SK-N-SH (cell line): Measurements from ENCODE around the gene JMJD4. TPM values are rescaled to one million over a fixed set of nuclear protein-coding genes. Genes with fewer than 3 reads are reported as not detected.

Experiments
- CTCF ChIA-PET: fragments of 300-600, 350-600 bp; formaldehyde crosslinking; extraction: SDS; loops from one replicate; lab custom pipeline; 2021; lab: Yijun Ruan, JAX
- POLR2A ChIA-PET: fragments of 350-600 bp; sonication (Branson Sonifier 250); formaldehyde crosslinking; extraction: SDS; loops from one replicate; lab custom pipeline; 2020; ENCODE audit warnings: antibody characterized with exemption, inconsistent platforms; lab: Yijun Ruan, JAX
- DNase-seq: peaks from one replicate; pipeline ENCODE4 v3.0.0; 2012
- H2AFZ ChIP-seq: fragments of 200-600 bp; sonication (generic); 2 replicates; pipeline ENCODE4 v1.8.1; 2016; ENCODE audit warnings: antibody characterized with exemption, mild to moderate bottlenecking, low read depth
- H3F3A ChIP-seq: fragments of 200-600 bp; sonication (generic); replicated peaks from 2 replicates; pipeline ENCODE3; 2016; ENCODE audit warnings: antibody characterized with exemption, mild to moderate bottlenecking; ENCODE audit not compliant: insufficient read depth
- H3K27ac ChIP-seq, 2 experiments: fragments of 200-500 bp in 1 of 2; fragments of 200-600 bp in 1 of 2; sonication (Bioruptor generic) in 1 of 2; sonication (generic), shearing (Covaris generic) in 1 of 2; 2 replicates each; pipeline versions ENCODE4 v1.5.1 to v1.6.1; 2014 to 2016; ENCODE audit warnings: low read depth in 2 of 2, inconsistent platforms in 1 of 2, low read length in 1 of 2, mild to moderate bottlenecking in 1 of 2, mixed read lengths in 1 of 2
- H3K27me3 ChIP-seq: fragments of 200-600 bp; sonication (generic), shearing (Covaris generic); 2 replicates; pipeline ENCODE4 v1.6.1; 2016; ENCODE audit warnings: mixed run types; ENCODE audit not compliant: insufficient read depth
- H3K36me3 ChIP-seq, 2 experiments: fragments of 200-500 bp in 1 of 2; fragments of 200-600 bp in 1 of 2; sonication (Bioruptor generic) in 1 of 2; sonication (generic) in 1 of 2; replicated peaks in 1 of 2; 2 replicates each; pipeline versions ENCODE3 to v1.5.1; 2014 to 2016; ENCODE audit warnings: low read length in 1 of 2, mild to moderate bottlenecking in 1 of 2; ENCODE audit not compliant: insufficient read depth in 2 of 2, control insufficient read depth in 1 of 2
- H3K4me1 ChIP-seq, 2 experiments: fragments of 200-500 bp in 1 of 2; fragments of 200-600 bp in 1 of 2; sonication (Bioruptor generic) in 1 of 2; sonication (generic), shearing (Covaris generic) in 1 of 2; 2 replicates each; pipeline versions ENCODE4 v1.5.1 to v1.6.1; 2014 to 2016; ENCODE audit warnings: low read depth in 1 of 2, low read length in 1 of 2, mixed run types in 1 of 2; ENCODE audit not compliant: insufficient read depth in 2 of 2, control insufficient read depth in 1 of 2
- H3K4me2 ChIP-seq: fragments of 200-600 bp; sonication (generic), shearing (Covaris generic); 2 replicates; pipeline ENCODE4 v1.6.1; 2017; ENCODE audit warnings: mixed run types
- H3K4me3 ChIP-seq, 2 experiments: fragments of 200-500 bp in 1 of 2; fragments of 200-600 bp in 1 of 2; sonication (Bioruptor generic) in 1 of 2; sonication (generic), shearing (Covaris generic) in 1 of 2; 2 replicates each; pipeline versions ENCODE4 v1.5.1 to v1.8.1; 2014 to 2016; ENCODE audit warnings: low read depth in 2 of 2, inconsistent platforms in 1 of 2, low read length in 1 of 2, mild to moderate bottlenecking in 1 of 2, mixed read lengths in 1 of 2, moderate library complexity in 1 of 2
- H3K79me2 ChIP-seq: fragments of 200-600 bp; sonication (generic); 2 replicates; pipeline ENCODE4 v1.8.1; 2017; ENCODE audit warnings: mild to moderate bottlenecking; ENCODE audit not compliant: insufficient read depth
- H3K9ac ChIP-seq: fragments of 200-600 bp; sonication (generic); 2 replicates; pipeline ENCODE4 v1.6.1; 2017; ENCODE audit warnings: mixed run types
- H3K9me2 ChIP-seq: fragments of 200-600 bp; sonication (generic); 2 replicates; pipeline ENCODE4 v1.6.1; 2017; ENCODE audit warnings: mixed run types
- H3K9me3 ChIP-seq: fragments of 200-600 bp; sonication (generic); 2 replicates; pipeline ENCODE4 v1.6.1; 2017; ENCODE audit warnings: mixed run types, mild to moderate bottlenecking, moderate library complexity
- H4K20me1 ChIP-seq: fragments of 200-600 bp; sonication (generic); 2 replicates; pipeline ENCODE4 v1.6.1; 2017; ENCODE audit warnings: mild to moderate bottlenecking, mixed run types; ENCODE audit not compliant: insufficient read depth
- ELF1 ChIP-seq: IDR thresholded peaks from 2 replicates; pipeline ENCODE4 v1.4.0; 2012
- EP300 ChIP-seq, 2 experiments: IDR thresholded peaks; 2 replicates each; pipeline versions ENCODE4 v1.4.0 to v1.6.1; 2012; ENCODE audit warnings: borderline replicate concordance in 1 of 2, low read depth in 1 of 2, low read length in 1 of 2
- EZH2phosphoT487 ChIP-seq: fragments of 200-600 bp; sonication (generic); IDR thresholded peaks from 2 replicates; pipeline ENCODE4 v1.6.1; 2017; ENCODE audit warnings: low read depth, mixed run types, mild to moderate bottlenecking, antibody characterized with exemption, moderate library complexity, borderline replicate concordance
- FOSL2 ChIP-seq: IDR thresholded peaks from 2 replicates; pipeline ENCODE4 v1.4.0; 2012; ENCODE audit warnings: low read depth, mild to moderate bottlenecking, moderate library complexity, borderline replicate concordance
- FOXJ3 ChIP-seq: sonication (generic); formaldehyde crosslinking; IDR thresholded peaks from 2 replicates; pipeline ENCODE4 v1.5.1; 2020; ENCODE audit warnings: mild to moderate bottlenecking, missing genetic modification reagents
- FOXM1 ChIP-seq: IDR thresholded peaks from 2 replicates; pipeline ENCODE4 v1.4.0; 2012; ENCODE audit warnings: low read depth, mild to moderate bottlenecking
- JUND ChIP-seq: IDR thresholded peaks from 2 replicates; pipeline ENCODE4 v1.4.0; 2012
- MEF2A ChIP-seq: IDR thresholded peaks from 2 replicates; pipeline ENCODE4 v1.4.0; 2012; ENCODE audit warnings: low read depth, borderline replicate concordance
- MXI1 ChIP-seq: IDR thresholded peaks from 2 replicates; pipeline ENCODE4 v1.6.1; 2012; ENCODE audit warnings: mild to moderate bottlenecking, low read depth, low read length, improper control_type of control experiment
- NRF1 ChIP-seq: IDR thresholded peaks from 2 replicates; pipeline ENCODE4 v1.6.1; 2012; ENCODE audit warnings: low read depth, mild to moderate bottlenecking, low read length
- POLR2AphosphoS5 ChIP-seq: IDR thresholded peaks from 2 replicates; pipeline ENCODE4 v1.6.1; 2012; ENCODE audit warnings: low read depth, low read length
- RAD21 ChIP-seq: IDR thresholded peaks from 2 replicates; pipeline ENCODE4 v1.6.1; 2012; ENCODE audit warnings: mild to moderate bottlenecking, low read length
- SMC3 ChIP-seq: IDR thresholded peaks from 2 replicates; pipeline ENCODE4 v1.6.1; 2012; ENCODE audit warnings: low read depth, low read length, improper control_type of control experiment
- TAF1 ChIP-seq: IDR thresholded peaks from 2 replicates; pipeline ENCODE4 v1.6.1; 2012; ENCODE audit warnings: low read depth, mild to moderate bottlenecking, low read length, moderate library complexity, borderline replicate concordance
- TCF12 ChIP-seq: IDR thresholded peaks from 2 replicates; pipeline ENCODE4 v1.4.0; 2012
- TEAD4 ChIP-seq: IDR thresholded peaks from 2 replicates; pipeline ENCODE4 v1.4.0; 2012; ENCODE audit warnings: mild to moderate bottlenecking, borderline replicate concordance; ENCODE audit not compliant: insufficient read depth
- WGBS: methylation state at CpG from one replicate; pipeline ENCODE4 v1.1.6; 2017; ENCODE audit warnings: low lambda C conversion rate; 5-methylcytosine and 5-hydroxymethylcytosine counted together
- polyA plus RNA-seq, 3 experiments: library from polyadenylated mRNA; depleted of rRNA; stranded (reverse); fragments of >200 nt; gene quantifications; 2 replicates each; pipeline ENCODE4 v1.2.3, GENCODE V29; 2012
- TF ChIP-seq, protein P1 (sequence below): fragments of 150-350 bp; IDR thresholded peaks from 2 replicates; pipeline ENCODE4 v1.6.1; 2016; ENCODE audit warnings: mild to moderate bottlenecking, low read depth, low read length
- TF ChIP-seq, protein P2 (sequence below): IDR thresholded peaks from 2 replicates; pipeline ENCODE4 v1.4.0; 2012; ENCODE audit warnings: low read depth, borderline replicate concordance
- TF ChIP-seq, protein P3 (sequence below): IDR thresholded peaks from 2 replicates; pipeline ENCODE4 v1.4.0; 2012; ENCODE audit warnings: low read depth, borderline replicate concordance
- TF ChIP-seq, protein P4 (sequence below): IDR thresholded peaks from 2 replicates; pipeline ENCODE4 v1.4.0; 2012; ENCODE audit warnings: low read depth
- TF ChIP-seq, protein P5 (sequence below): IDR thresholded peaks from 2 replicates; pipeline ENCODE4; 2012

JMJD4 gene
- polyA plus RNA-seq, 1 of the 3 experiments (the other 2 are of a cell fraction) = 15.0 TPM

DNA sequence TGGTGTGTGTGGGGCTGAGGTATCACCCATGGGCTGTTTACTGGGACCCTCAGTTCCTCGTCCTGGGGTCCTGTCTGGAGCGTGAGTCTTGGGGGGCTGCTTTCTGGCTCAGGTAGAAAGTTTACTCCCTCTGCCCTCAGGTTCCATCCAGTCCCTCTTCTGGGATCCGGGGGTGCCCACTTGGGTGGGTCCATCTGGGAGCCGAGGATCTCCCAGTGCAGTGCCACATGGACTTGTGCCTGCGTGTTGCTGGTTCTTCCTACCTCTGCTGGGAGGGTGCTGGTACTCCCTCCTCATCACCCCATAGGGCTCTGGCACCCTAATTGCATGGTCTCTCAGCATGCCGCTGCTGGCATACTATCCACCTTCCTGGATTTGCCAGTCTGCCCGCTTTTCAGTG is 14.1 kb upstream of the JMJD4 start:
- 98% methylated on average over 5 of the region's 7 CpGs for WGBS
- POLR2A ChIA-PET = no interaction called here
- no peak overlapping the region for H3K4me3 ChIP-seq
- no peak for DNase-seq
- H3K4me2 ChIP-seq = no peak overlapping the region
- H3K9ac ChIP-seq = no peak overlapping the region
- H3K4me1 ChIP-seq = no peaks in the 10 kb centered on the region; a peak in 1 of 4 replicates
- no peaks in the 10 kb centered on the region for H3K9me3 ChIP-seq
- no peaks in the 10 kb centered on the region for H3K9me2 ChIP-seq
- H2AFZ ChIP-seq = no peak overlapping the region
- H3F3A ChIP-seq = no peaks in the 10 kb centered on the region
- peaks cover 6 to 47% of the 10 kb centered on the region in 2 experiments for H3K36me3 ChIP-seq
- H4K20me1 ChIP-seq = peaks cover 41% of the 10 kb centered on the region; the same call in 1 of the 2 replicates
- TF ChIP-seq TCF12 (no peak), JUND (no peak), EZH2phosphoT487 (no peak)
- CTCF ChIA-PET = interaction anchor here (0.8 to 1.3 kb wide), 2 partner anchors 13 to 19 kb away, joined by 4 read pairs; no protein-coding TSS in a partner anchor
- peaks cover 28% of the 10 kb centered on the region for H3K79me2 ChIP-seq
- H3K27me3 ChIP-seq = no peaks in the 10 kb centered on the region
- H3K27ac ChIP-seq = no peak overlapping the region

DNA sequence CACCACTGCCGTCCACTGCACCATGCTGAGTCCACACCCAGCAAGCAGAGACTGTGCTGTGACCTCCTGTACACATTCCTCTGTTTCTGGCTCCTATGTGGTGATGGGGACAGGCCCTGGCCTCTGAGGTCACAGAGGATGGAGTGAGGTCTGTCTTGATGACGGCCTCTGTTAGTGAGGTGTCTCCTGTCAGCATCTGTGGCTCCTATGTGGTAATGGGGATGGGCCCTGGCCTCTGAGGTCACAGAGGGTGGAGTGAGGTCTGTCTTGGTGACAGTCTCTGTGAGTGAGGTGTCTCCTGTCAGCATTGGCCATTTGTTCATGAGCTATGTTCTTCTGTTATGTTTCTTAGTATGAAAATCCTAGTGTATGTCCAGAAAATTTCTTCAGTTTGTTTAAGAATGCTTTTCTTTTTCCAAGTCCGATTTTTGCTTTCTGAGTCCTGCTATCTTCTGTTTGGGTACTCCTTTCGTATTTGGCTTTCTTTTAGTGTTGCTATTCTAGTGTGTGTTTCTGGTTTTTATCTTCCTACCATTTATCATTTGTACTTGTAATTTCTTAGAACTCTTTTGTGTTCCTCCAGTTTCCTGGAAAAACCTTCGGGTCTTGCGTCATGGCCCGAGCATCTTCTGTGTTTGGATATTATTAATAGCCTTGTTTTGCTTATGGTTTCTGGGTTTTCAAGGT is 13.5 kb upstream of the JMJD4 start:
- WGBS = 89% methylated on average over 6 of the region's 7 CpGs
- DNase-seq = no peak
- TF ChIP-seq MXI1 (no peak), NRF1 (no peak), ELF1 (no peak), MEF2A (no peak), FOXM1 (no peak), JUND (no peak), FOSL2 (no peak), TEAD4 (no peak), EP300 (IDR thresholded peaks at IDR 0.05; ENCODE audit: borderline replicate concordance in 1 of 2, low read depth in 1 of 2, low read length in 1 of 2) (no peak), TAF1 (no peak), POLR2AphosphoS5 (no peak), RAD21 (no peak), SMC3 (no peak), FOXJ3 (CRISPR knock-in tag) (no peak)
- TF ChIP-seq, protein P1, sequence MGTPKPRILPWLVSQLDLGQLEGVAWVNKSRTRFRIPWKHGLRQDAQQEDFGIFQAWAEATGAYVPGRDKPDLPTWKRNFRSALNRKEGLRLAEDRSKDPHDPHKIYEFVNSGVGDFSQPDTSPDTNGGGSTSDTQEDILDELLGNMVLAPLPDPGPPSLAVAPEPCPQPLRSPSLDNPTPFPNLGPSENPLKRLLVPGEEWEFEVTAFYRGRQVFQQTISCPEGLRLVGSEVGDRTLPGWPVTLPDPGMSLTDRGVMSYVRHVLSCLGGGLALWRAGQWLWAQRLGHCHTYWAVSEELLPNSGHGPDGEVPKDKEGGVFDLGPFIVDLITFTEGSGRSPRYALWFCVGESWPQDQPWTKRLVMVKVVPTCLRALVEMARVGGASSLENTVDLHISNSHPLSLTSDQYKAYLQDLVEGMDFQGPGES = no peak
- TF ChIP-seq, protein P2, sequence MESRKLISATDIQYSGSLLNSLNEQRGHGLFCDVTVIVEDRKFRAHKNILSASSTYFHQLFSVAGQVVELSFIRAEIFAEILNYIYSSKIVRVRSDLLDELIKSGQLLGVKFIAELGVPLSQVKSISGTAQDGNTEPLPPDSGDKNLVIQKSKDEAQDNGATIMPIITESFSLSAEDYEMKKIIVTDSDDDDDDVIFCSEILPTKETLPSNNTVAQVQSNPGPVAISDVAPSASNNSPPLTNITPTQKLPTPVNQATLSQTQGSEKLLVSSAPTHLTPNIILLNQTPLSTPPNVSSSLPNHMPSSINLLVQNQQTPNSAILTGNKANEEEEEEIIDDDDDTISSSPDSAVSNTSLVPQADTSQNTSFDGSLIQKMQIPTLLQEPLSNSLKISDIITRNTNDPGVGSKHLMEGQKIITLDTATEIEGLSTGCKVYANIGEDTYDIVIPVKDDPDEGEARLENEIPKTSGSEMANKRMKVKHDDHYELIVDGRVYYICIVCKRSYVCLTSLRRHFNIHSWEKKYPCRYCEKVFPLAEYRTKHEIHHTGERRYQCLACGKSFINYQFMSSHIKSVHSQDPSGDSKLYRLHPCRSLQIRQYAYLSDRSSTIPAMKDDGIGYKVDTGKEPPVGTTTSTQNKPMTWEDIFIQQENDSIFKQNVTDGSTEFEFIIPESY = no peak
- TF ChIP-seq, protein P3, sequence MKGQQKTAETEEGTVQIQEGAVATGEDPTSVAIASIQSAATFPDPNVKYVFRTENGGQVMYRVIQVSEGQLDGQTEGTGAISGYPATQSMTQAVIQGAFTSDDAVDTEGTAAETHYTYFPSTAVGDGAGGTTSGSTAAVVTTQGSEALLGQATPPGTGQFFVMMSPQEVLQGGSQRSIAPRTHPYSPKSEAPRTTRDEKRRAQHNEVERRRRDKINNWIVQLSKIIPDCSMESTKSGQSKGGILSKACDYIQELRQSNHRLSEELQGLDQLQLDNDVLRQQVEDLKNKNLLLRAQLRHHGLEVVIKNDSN = no peak
- TF ChIP-seq, protein P4, sequence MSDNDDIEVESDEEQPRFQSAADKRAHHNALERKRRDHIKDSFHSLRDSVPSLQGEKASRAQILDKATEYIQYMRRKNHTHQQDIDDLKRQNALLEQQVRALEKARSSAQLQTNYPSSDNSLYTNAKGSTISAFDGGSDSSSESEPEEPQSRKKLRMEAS = no peak
- TF ChIP-seq, protein P5, sequence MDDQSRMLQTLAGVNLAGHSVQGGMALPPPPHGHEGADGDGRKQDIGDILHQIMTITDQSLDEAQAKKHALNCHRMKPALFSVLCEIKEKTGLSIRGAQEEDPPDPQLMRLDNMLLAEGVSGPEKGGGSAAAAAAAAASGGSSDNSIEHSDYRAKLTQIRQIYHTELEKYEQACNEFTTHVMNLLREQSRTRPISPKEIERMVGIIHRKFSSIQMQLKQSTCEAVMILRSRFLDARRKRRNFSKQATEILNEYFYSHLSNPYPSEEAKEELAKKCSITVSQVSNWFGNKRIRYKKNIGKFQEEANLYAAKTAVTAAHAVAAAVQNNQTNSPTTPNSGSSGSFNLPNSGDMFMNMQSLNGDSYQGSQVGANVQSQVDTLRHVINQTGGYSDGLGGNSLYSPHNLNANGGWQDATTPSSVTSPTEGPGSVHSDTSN = no peak
- peaks cover 41% of the 10 kb centered on the region; the same call in 1 of the 2 replicates for H4K20me1 ChIP-seq
- H3K4me3 ChIP-seq = no peak overlapping the region
- no peak overlapping the region for H3K27ac ChIP-seq
- no peaks in the 10 kb centered on the region for H3K9me2 ChIP-seq
- peaks cover 34% of the 10 kb centered on the region for H3K79me2 ChIP-seq
- ChIA-PET CTCF (interaction anchor here (1.0 kb wide), 1 partner anchor 13 kb away, joined by 4 read pairs; no protein-coding TSS in a partner anchor), POLR2A (no interaction called here)
- H3K36me3 ChIP-seq = peaks cover 6 to 47% of the 10 kb centered on the region in 2 experiments
- H3K27me3 ChIP-seq = no peaks in the 10 kb centered on the region
- H3K4me1 ChIP-seq = no peaks in the 10 kb centered on the region; a peak in 1 of 4 replicates
- no peaks in the 10 kb centered on the region for H3F3A ChIP-seq
- no peak overlapping the region for H3K9ac ChIP-seq
- no peak overlapping the region for H2AFZ ChIP-seq
- H3K4me2 ChIP-seq = no peak overlapping the region
- no peaks in the 10 kb centered on the region for H3K9me3 ChIP-seq
